Endothelial cell of umbilical vein (primary cell): ENCODE measurements around the gene C1QL4. TPM values are rescaled to one million over a fixed set of nuclear protein-coding genes. Genes with fewer than 3 reads are reported as not detected.

Experiments used
- BruUV-seq: library from RNA; stranded (reverse); fragments of 400-500 nt; replicated peaks from 2 replicates; lab custom pipeline; 2021; lab: Mats Ljungman, UMichigan
- CTCF ChIA-PET: fragments of 300-600, 350-600 bp; sonication (Branson Sonifier 250); formaldehyde crosslinking; loops from one replicate; lab custom pipeline; 2021; ENCODE audit warnings: antibody characterized with exemption, inconsistent platforms; lab: Charles Lee
- POLR2A ChIA-PET: fragments of 300-600, 350-600 bp; sonication (Branson Sonifier 250); formaldehyde crosslinking; loops from one replicate; lab custom pipeline; 2021; ENCODE audit warnings: antibody characterized with exemption, inconsistent platforms; lab: Charles Lee
- DNase-seq: peaks from one replicate; pipeline ENCODE4 v3.0.0-alpha.2; 2011; ENCODE audit warnings: low read depth, low spot score
- FAIRE-seq: peaks from 2 replicates; lab custom pipeline; 2011; peaks lifted over from hg19 to GRCh38; lab: Jason Lieb, UNC
- H2AFZ ChIP-seq: 2 replicates; pipeline ENCODE4 v1.6.0; 2012; ENCODE audit warnings: low read depth, low read length, control low read depth, inconsistent platforms
- H3K27ac ChIP-seq: 2 replicates; pipeline ENCODE4 v1.5.1; 2011; ENCODE audit warnings: low read depth, mild to moderate bottlenecking, control low read depth, low read length, moderate library complexity; ENCODE audit not compliant: insufficient read depth
- H3K27me3 ChIP-seq, 2 experiments: 2 replicates each; pipeline versions ENCODE4 v1.6.0 to v1.6.1; 2011; ENCODE audit warnings: low read length in 2 of 2, mixed read lengths in 1 of 2; ENCODE audit not compliant: control insufficient read depth in 2 of 2, insufficient read depth in 2 of 2
- H3K36me3 ChIP-seq, 2 experiments: 2 replicates in 1 of 2; 3 replicates in 1 of 2; pipeline ENCODE4 v1.5.1; 2011; ENCODE audit warnings: low read length in 2 of 2, mild to moderate bottlenecking in 1 of 2, moderate library complexity in 1 of 2; ENCODE audit not compliant: control insufficient read depth in 2 of 2, insufficient read depth in 2 of 2; ENCODE audit errors: extremely low read depth in 1 of 2
- H3K4me1 ChIP-seq: 3 replicates; pipeline ENCODE4 v1.5.1; 2011; ENCODE audit warnings: mild to moderate bottlenecking, low read length; ENCODE audit not compliant: control insufficient read depth, insufficient read depth; ENCODE audit errors: extremely low read depth
- H3K4me2 ChIP-seq: 2 replicates; pipeline ENCODE4 v1.6.1; 2011; ENCODE audit warnings: low read length, control low read depth, mixed read lengths; ENCODE audit not compliant: insufficient read depth
- H3K4me3 ChIP-seq, 3 experiments: fragments of 200-600 bp in 1 of 3; sonication (generic), shearing (Covaris generic) in 1 of 3; replicated peaks in 1 of 3; 2 replicates each; pipeline ENCODE4 v1.5.1; 2011 to 2016; ENCODE audit warnings: control low read depth in 3 of 3, low read length in 3 of 3, mild to moderate bottlenecking in 2 of 3, inconsistent platforms in 1 of 3, low read depth in 1 of 3, moderate library complexity in 1 of 3; ENCODE audit not compliant: insufficient read depth in 1 of 3
- H3K79me2 ChIP-seq: 2 replicates; pipeline ENCODE4 v1.6.0; 2012; ENCODE audit warnings: low read length, inconsistent platforms; ENCODE audit not compliant: control insufficient read depth, insufficient read depth
- H3K9ac ChIP-seq: replicated peaks from 2 replicates; pipeline ENCODE3; 2011; ENCODE audit warnings: low read length, control low read depth; ENCODE audit not compliant: insufficient read depth; ENCODE audit errors: extremely low read depth
- H3K9me1 ChIP-seq: replicated peaks from 3 replicates; pipeline ENCODE4 v1.6.0; 2011; ENCODE audit warnings: mild to moderate bottlenecking, low read length; ENCODE audit not compliant: control insufficient read depth, insufficient read depth; ENCODE audit errors: extremely low read depth
- H3K9me3 ChIP-seq: replicated peaks from 2 replicates; pipeline ENCODE4 v1.5.1; 2012; ENCODE audit warnings: low read length, inconsistent platforms; ENCODE audit not compliant: control insufficient read depth, insufficient read depth
- H4K20me1 ChIP-seq: replicated peaks from 2 replicates; pipeline ENCODE3; 2011; ENCODE audit warnings: mild to moderate bottlenecking, low read length; ENCODE audit not compliant: control insufficient read depth, insufficient read depth; ENCODE audit errors: extremely low read depth
- CTCF ChIP-seq, 2 donors: IDR thresholded peaks; 1 replicate in 1 of 2; 2 replicates in 1 of 2; pipeline ENCODE4 v1.5.1; 2011; ENCODE audit warnings: low read length in 2 of 2, mild to moderate bottlenecking in 2 of 2, moderate library complexity in 2 of 2, control low read depth in 1 of 2, inconsistent platforms in 1 of 2, low read depth in 1 of 2; ENCODE audit not compliant: insufficient read depth in 1 of 2; ENCODE audit errors: extremely low read depth in 1 of 2
- EZH2 ChIP-seq: IDR thresholded peaks from 2 replicates; pipeline ENCODE4 v1.6.1; 2012; ENCODE audit warnings: borderline replicate concordance, low read depth, mild to moderate bottlenecking, moderate library complexity, low read length, inconsistent platforms; ENCODE audit not compliant: severe bottlenecking
- FOS ChIP-seq: IDR thresholded peaks from 2 replicates; pipeline ENCODE4 v1.6.1; 2011; ENCODE audit warnings: mild to moderate bottlenecking, low read length, moderate library complexity, borderline replicate concordance; ENCODE audit not compliant: insufficient read depth
- GATA2 ChIP-seq: IDR thresholded peaks from 2 replicates; pipeline ENCODE4 v1.7.0; 2011; ENCODE audit warnings: low read depth, mild to moderate bottlenecking, moderate library complexity, mixed read lengths, low read length; ENCODE audit not compliant: insufficient read length, insufficient read depth
- JUN ChIP-seq: IDR thresholded peaks from 2 replicates; pipeline ENCODE4 v1.6.1; 2011; ENCODE audit warnings: borderline replicate concordance, low read depth; ENCODE audit not compliant: insufficient read length, insufficient read depth
- MAX ChIP-seq: IDR thresholded peaks from 2 replicates; pipeline ENCODE4 v1.6.1; 2011; ENCODE audit not compliant: insufficient read depth, insufficient read length
- MYC ChIP-seq: IDR thresholded peaks from one replicate; pipeline ENCODE4 v1.6.1; 2011; ENCODE audit warnings: mild to moderate bottlenecking, low read depth, low read length
- POLR2A ChIP-seq: IDR thresholded peaks from 2 replicates; pipeline ENCODE4 v1.6.1; 2012; ENCODE audit warnings: low read depth, mild to moderate bottlenecking, control low read depth, low read length
- POLR2AphosphoS5 ChIP-seq: IDR thresholded peaks from 2 replicates; pipeline ENCODE4 v1.6.1; 2012; ENCODE audit warnings: low read depth, mild to moderate bottlenecking, control low read depth, low read length, moderate library complexity; ENCODE audit not compliant: insufficient read depth
- dilution Hi-C: fragments of 300-500 bp; cut with MboI; formaldehyde crosslinking; loops from one replicate; pipeline ENCODE4 v1.15.0; 2019; ENCODE audit warnings: low sequenced_read_pairs; ENCODE audit not compliant: extremely low pct_ligation_motif_present
- intact Hi-C: fragments of 100-400 bp; cut with micrococcal nuclease; formaldehyde crosslinking; loops from one replicate; pipeline ENCODE4 v1.10.0; 2022
- polyA plus RNA-seq, 4 experiments: library from polyadenylated mRNA; depleted of rRNA in 3 of 4; stranded (reverse) in 3 of 4; unstranded in 1 of 4; fragments of >200 nt; gene quantifications; 2 replicates each; pipeline versions ENCODE4 v1.2.1 to v1.2.3, GENCODE V29; 2011 to 2012; ENCODE audit warnings: missing spikeins in 1 of 4
- total RNA-seq: library from RNA; stranded (reverse); gene quantifications from 2 replicates; pipeline ENCODE4 v1.2.3, GENCODE V29; 2021

Gene C1QL4
- total and polyA plus RNA-seq, 2 donors (not counting 3 experiments of a cell fraction or from before 2014, with no cell fraction given), result not detected

- dilution Hi-C loops, result loop anchor here (25.0 kb wide), 1 partner anchor 142 kb away; no protein-coding TSS in a partner anchor
- no peak overlapping the region for H3K4me3 ChIP-seq
- no peaks in the 10 kb centered on the region for H3K9me3 ChIP-seq
- H3K4me1 ChIP-seq, result peaks cover 26% of the 10 kb centered on the region
- H4K20me1 ChIP-seq, result peaks cover 3% of the 10 kb centered on the region
- FAIRE-seq, result no peak
- ChIA-PET POLR2A (no interaction called here), CTCF (interaction anchor here (1.1 to 6.1 kb wide), 5 partner anchors 11 to 143 kb away, joined by 3 to 74 read pairs (median 7); no protein-coding TSS in a partner anchor)
- no peak overlapping the region for H2AFZ ChIP-seq
- no peak overlapping the region for H3K4me2 ChIP-seq
- TF ChIP-seq MYC, result no peak
- TF ChIP-seq EZH2, result no peak
- TF ChIP-seq POLR2AphosphoS5, result no peak
- no peak for TF ChIP-seq JUN
- no peak for TF ChIP-seq FOS
- TF ChIP-seq POLR2A, result no peak
- no peak for TF ChIP-seq CTCF (IDR thresholded peaks at IDR 0.05; ENCODE audit: extremely low read depth in 1 of 2, insufficient read depth in 1 of 2, low read depth in 1 of 2, low read length in 2 of 2)
- no peak for TF ChIP-seq GATA2
- no peak for TF ChIP-seq MAX
- no peaks in the 10 kb centered on the region for H3K36me3 ChIP-seq
- BruUV-seq, result no TSS peak
- no peak overlapping the region for H3K27ac ChIP-seq
- no peaks in the 10 kb centered on the region for H3K27me3 ChIP-seq
- no peak overlapping the region for H3K9ac ChIP-seq
- H3K9me1 ChIP-seq, result no peaks in the 10 kb centered on the region
- H3K79me2 ChIP-seq, result peaks cover 85% of the 10 kb centered on the region
- DNase-seq, result no peak
- intact Hi-C loops, result no loop called here
Measured at GRCh38 chr12:49370539-49370938, 33.6 kb upstream of the C1QL4 start.
